Stimulated activated CD8-positive, alpha-beta memory T cell treated with anti-CD3 and anti-CD28 coated beads, Interleukin-7, amount 100 ng/mL, for 24 hours (primary cell): ENCODE data around the gene ARPP21.
"Not testable (repeated sequence)": the region's sequence is repeated elsewhere in the genome, so short reads cannot be mapped to it uniquely, and the experiment has no call there.

Experiments used
- DNase-seq: peaks from one replicate; pipeline ENCODE4 v3.0.0-alpha.2; 2020; ENCODE audit warnings: low read depth

The ARPP21 gene

DNA sequence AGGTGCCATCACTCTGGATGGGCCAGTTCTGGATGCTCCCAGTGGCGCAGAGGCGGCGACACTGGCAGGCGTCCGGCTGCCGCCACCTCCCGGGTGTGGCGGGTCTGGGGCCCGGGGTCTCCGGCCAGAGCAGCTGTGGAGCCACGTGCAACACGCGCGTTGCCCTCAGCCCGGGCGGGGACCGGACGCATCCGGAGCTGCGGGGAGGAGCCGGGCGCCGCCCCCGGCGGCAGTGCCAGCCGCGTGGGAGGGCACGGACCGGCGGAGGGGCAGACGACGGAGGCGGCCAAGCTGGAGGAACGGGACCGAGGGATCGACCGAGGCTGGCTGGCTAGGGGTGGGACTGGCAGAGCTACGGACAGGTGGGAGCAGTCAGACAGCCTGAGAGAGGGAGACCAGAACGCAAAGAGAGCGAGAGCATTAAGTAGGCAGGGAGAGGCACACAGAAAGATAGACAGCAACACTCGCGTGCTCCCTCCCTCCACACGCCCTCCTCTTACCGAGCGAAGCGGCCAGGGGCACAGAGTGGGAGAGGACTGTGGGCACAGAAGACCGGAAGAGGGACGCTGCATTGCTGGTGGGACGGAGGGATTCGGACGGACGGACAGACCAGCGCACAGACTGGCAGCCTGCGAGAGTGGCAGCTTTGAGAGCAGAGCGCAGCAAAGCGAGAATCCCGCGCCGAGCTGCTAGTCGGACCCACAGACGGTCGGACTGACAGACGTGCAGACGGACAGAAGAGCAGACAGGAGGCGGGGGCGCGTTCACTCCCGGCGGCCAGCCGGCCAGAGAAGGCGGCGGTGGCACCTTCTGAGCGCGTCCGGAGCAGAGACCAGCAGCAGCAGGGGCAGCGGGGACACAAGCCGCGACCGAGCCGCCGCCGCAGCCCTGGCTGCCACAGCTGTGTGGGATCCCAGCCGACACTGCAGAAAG is at the start of gene ARPP21:
Gene ARPP21 (plus strand): TSS at position 272 of the 933 bp plus-strand sequence. CDS start 42,227 bp downstream, outside the sequence.
- no peak for DNase-seq

DNA sequence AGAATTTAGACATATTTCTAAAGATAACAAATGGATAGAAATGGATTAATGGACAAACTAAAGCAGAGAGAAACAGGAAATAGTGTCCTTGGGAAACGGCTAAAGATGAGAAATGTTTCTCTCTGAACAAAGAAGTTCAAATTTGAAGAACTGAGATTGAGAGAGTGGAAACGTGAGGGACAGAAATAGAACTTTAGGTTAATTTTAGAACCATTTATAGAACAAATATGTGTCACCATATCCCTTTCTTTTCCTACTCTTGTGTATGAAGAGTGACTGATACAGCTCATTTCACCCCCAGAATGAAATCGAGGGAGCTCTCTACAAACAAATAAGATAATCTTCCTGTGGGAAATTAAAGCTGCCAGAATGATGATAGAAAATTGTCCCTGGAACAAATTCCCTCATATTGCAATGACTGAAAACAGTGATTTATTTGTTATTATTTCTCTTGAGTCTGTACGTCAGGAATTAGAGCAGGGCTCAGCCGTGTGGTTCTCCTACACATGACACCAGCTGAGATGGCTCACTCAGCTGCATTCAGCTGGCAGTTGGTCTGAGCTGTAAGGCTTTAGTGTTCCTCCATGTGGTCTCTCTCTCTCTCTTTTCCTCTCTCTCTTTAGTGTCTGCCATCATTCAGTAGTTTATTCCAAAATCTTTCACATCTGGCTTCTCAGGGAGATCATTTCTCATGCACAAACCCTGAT is 46.6 kb upstream of the ARPP21 start:
- DNase-seq, result no peak

DNA sequence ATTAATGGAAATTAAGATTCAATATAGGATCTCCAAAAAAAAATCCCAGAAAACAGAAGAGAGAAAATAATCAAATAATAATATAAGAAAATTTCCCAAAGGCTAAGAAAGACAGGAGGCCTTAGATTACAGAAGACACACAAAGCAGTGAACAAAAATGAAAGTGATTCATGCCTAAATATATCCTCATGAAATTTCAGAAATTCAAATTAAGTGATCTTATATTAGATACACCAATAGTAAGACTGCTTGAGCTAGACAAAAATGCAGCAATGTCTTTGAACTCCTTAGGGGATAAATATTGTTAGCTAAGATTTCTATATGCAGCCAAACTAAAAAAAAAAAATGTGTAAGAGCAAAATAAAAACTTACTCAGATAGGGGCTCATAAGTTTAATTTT is 44.6 kb upstream of the ARPP21 start:
- no peak for DNase-seq

DNA sequence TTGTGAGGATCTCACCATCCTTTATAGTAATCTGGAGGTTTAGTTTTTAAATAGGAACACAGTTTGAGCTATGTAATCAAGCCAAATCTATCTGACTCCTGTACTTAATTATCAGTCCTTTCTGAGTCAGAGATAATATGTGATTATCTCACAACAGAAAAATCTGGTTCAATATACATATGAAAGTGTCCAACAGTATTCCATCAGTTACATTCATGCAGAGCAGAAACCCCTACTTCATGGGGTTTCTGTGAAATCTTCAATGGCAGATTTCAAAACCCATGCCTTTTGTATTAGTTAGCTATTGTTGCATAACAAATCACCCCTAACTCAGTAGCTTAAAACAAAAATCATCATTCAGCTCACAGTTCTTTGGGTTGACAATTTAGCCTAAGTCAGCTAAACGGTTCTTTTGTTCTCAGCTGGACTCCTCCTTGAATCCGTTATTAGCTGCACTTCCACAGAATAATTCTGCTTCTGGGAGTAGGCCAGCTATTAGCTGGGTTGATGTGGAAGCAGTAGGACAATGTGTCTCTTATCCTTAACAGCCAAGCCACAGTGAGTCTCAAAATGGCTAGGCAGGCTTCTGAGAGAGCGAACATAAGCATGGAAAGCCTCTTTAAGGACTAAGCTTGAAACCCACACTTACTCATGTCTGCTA is 42.9 kb upstream of the ARPP21 start:
- DNase-seq, result no peak

DNA sequence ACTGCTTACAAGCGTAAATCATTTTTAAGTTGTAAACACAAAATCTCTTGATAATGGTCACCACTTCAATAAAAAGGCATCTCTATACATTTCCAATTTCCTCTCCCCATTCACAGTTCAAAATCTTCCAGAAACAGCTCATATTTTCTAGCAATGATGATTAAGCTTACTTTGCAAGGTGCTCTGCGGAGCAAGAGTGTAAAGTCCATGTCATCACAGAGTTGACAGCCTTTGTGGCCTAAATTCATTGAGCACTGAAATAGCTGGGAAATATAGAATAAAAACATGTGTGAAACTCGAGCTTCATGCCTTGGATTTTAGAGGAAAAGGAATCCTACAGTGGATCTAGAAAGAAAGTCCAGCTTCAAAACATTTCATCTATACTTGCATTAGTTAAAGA is 41.8 kb upstream of the ARPP21 start:
- DNase-seq, result no peak

DNA sequence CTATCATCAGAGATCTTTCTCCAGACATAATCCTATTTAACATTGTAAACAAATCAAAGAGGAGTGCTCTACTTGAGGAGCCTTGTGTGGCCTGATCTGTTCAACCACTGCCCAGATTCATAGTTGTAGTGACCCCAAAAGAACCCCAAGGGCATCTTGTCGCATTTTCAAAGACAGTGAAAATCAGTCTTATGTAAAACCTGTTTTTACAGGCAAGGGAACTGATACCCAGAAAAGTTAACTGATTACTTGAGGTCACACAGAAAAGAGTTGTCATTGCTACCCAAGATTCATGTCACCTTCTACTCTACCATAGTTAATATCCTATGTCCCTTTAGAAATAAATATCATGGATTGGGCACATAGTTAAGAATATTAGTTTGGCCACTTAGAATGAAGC is 40.5 kb upstream of the ARPP21 start:
- DNase-seq, result no peak

DNA sequence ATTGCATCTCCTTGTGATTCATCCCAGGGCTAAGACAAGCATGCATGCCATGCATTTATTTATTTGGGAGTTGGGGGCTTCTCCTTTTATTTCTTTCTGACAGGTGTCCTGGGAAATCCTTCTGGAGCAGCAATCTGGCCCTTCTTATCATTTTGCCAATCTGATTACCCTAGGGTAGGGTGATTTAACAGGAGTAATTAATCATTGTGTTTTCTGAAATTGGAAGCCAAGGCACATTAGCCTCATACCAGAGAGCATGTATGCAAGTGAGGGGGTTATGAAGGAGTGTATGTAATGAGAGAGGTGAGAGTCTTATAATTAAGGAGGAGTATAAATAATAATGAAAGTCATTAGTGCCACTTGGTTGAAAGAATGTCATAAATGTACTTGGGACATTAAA is 37.4 kb upstream of the ARPP21 start:
- no peak for DNase-seq

DNA sequence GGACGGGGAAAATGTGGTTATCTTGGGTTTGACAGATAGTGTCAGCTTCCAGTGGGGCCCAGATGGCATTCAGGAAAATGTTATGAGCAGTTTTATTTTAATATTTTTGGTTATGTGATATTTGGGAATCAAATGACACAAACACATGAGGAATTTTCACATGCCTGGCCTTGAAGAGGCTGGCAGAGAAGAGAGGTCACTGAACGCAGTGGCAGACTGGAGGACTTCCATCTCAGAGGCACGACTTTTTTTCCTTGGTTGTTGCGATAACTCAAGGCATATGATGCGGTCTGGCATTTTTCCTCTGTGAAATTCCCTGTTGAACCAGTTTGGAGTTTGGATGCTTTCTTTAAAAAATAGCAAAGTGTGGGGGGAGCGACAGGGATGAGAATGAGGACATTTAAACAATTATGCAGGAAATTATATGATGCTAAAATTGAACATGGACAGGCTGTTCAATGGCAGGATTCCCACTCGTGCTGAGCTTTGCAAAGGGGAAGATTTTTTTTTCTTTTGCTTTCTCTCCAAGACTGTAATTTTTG is 36.9 kb upstream of the ARPP21 start:
- DNase-seq, result no peak

DNA sequence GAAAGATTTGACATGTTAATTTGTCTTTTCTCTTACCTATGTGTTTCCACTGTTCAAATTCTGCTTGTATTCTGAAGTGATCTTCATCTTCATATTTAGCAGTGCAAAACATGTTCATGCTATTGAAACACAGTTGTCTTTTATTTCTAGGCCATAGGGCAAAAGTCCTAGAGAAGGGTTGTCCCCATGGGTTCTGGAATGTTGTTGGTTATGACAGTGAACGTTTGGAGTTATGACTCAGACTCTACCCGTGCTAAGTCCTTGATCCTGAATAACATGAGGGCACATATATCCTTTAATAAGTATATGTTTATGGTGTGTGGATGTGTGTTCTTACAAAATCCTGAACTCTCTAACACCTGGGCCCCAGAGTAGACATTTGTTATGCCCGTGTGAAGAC is 23.0 kb upstream of the ARPP21 start:
- no peak for DNase-seq

DNA sequence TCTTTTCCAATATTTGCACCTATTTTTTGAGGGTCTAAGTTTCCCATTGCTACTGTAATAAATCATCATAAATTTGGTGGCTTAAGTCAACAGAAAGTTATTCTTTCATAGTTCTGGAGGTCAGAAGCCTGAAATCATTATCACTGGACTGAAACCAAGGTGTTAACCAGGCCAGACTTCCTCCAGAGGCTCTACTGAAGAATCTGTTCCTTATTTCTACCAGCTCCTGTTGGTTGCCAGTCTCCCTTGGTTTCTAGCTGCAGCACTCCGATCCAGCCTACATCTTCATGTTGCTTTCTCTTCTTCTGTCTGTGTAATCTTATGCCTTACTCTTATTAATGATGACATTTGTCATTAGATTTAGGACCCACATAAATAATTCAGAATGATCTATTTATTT is 22.0 kb upstream of the ARPP21 start:
- DNase-seq, result no peak

DNA sequence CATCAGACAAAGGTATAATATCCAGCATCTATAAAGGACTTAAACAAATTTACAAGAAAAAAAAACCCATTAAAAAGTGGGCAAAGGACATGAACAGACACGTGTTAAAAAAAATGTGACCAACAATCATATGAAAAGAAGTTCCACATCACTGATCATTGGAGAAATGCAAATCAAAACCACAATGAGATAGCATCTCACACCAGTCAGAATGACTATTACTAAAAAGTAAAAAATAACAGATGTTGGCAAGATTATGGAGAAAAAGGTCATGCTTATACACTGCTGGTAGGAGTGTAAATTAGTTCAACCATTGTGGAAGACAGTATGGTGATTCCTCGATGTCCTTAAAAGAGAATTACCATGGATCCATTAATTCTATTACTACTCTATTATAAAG is 19.1 kb upstream of the ARPP21 start:
- DNase-seq, result not testable (repeated sequence)

DNA sequence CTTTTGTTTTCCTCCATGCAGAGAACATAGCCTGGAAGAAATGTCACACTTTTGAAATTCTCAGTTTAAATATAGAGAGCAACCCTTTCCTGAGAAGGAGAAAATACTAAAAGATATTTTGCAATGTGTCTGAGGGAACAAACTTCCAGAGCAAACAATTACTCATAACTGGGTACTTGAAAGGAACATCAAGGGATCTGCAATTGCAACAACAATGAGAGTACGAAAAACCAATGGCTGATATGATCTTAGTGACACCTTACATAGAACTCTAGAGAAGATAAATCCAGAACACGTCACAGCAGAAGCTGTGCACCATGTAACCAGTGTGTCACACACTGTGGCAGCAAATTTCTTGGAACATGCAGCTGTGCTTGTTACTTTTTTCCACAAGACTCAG is 14.6 kb upstream of the ARPP21 start:
- no peak for DNase-seq

DNA sequence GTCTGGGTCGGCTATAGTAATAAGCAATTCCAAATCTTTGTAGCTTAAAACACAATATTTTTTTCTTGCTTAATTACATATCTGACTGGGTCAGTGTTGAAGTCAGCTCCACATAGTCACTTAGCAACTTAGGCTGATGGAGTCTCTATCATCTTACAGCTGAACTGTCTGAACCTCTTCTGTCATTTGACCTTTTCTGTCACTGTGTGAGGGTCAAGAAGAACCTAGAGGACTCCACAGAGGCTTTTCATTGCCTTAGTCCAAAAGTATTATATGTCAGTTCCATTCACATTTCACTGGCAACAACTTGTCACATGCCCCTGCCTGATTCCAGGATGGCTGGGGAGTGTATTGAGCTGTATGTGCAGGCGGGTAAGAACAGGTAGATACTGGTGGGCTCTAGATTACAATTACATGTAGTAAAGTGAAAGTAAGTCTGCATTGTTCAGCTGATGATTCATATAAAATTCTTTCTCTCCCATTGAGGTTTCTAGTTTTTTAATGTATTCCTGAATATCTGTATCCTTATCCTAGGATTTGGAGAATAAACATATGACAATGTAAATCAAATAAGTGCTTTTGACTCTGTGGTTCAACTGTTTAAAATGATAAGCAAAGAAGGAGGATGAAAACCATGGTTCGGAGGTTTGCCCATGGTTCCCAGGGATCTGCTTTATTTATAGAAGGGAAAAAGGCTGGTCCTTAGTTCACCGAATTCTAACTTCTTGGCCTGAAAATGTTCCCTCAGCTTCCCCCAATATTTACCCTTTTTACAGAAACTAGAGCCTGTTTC is 5.8 kb upstream of the ARPP21 start:
- no peak for DNase-seq

DNA sequence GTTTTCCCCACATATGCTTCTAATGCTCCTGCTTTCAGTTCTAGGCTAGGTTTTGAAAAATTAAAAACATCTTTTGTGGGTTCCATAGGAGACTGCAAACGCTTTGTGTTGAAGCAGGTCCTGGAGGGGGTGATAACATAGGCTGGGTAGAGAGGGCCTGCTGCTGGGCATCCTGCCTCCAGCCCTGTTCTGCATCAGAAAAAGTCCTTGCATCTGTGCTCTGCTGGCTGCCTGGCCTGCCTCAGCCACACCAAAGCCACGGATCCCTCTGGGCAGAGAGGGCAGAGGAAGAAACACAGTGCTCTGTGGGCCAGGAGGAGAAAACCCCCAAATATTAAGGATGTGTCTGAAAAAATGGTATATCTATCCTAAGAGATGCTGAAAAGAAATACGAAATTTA is 3.9 kb upstream of the ARPP21 start:
- no peak for DNase-seq

DNA sequence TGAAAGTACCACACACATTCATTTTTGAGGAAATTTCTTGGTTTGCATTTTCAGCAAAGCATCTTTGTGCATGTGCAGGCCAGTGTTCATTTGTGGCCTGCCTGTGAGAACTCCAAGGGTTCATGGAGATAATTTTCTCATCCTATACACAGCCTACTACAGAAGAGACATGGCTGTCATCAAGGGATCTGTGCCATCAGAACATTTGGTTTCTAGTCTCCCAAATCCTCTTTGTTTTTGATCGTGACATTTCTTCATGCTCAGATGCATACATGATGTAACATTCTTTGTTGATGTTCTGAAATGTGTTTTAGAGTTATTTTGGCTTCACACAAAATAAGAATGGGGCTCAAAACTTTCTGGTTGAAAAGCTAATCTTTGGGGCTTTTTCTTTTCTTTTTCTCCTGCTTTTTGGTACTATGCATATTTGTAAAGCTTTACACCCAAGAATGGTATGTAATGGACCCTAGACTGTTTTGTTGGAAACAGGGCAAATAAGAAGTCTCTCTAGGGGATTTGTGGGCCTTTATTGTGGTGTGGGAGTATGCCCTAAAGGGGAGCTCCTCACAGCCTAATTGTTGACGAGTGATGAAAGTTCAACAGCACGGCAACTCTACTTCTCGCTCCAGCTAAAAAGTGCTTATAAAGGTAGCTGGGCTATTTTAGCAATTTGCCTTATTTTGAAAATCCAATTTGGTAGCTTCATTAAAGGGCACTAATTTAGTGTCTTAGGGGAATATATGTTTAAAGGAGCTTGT is 3.2 kb upstream of the ARPP21 start:
- no peak for DNase-seq

DNA sequence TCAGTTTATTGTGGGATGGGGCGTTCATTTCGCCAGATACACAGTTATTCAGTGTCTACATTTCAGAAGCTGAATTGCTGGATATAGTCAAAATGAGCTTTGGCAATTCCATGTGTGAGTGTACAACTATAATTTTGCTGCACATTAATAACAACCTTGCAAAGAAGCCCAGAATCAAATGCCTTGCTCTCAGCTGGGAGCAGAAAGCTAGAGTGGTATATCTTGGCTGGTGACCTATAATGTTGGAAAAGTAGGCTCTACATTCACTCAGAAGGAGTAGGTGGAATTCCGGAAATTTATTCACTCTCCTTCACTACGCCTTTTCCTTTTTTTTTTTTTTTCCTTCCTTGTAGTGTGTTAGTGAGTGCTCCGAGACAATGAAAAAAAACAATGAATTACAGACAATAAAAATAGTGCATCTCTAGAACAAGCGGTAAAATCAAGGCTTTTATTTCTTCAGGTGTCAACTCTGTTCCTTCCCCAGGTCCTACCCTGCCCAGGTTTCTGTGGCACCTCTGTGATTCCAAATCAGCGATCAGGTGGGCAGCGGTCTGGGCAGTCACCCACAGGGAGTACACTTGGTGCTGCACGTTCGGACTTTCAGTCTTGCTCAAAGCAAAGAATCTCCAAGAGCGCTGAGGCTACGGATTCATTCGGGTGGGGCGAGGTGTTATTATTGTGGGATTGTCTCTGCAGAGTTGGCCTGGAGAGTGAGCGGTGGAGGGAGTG is 910 bp upstream of the ARPP21 start:
- no peak for DNase-seq

DNA sequence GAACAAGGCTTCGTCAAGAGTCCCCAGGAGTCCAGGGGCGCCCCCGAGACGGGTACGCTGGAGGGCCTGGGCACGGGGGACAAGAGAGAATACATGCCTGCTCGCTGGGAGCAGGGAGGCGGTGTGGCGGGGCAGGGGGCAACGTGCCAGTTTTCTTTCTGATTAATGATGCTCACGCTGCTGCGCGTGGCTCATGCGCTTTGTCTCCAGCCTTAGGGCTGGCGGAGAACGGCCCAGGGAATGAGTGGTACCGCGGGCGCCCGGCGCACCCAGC is 408 bp upstream of the ARPP21 start:
- no peak for DNase-seq

DNA sequence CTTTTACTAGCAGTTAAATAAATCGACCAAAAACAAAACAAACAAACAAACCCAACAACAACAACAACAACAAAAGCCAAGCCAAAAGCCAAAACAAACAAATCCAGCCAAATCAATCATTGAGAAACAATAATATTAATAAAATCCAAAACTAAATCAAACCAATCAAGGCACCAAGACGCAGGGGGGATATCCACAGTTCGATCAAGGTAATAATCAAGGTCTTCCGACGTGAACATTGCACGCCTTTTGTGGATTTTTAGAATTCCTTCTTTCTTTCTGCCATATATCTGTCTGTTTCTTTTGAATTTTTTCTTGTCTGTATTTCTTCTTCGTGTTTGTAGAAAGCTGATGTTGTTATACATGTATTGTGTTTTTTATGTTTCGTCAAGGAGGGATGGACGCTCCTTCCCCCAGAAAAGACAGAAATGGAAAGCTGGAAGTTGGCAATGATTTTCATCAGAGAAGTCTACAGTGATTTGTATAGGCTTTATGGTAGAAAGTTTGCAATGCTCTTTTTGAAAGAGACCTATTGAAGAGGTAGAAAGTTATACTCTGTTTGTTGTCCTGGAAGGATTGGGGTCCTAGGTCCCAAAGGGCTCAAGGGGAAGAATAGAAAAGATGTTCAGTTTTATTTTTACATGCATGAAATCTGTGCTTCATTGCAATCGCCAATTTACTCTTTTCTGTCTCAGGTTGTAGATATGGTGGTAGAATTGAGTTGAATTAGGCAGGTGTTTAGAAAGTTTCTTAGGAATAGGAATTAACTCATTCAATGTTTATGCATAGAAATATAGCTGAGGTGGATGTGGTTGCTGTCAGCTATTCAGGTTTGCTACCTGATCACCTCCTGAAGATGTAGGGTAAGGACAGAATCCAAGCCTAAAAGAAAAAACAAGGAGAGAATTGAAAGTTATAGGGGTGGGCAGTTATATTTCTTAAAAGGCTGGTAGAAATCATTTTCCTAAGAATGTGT is 1.2 kb downstream of the ARPP21 start:
- DNase-seq, result no peak

DNA sequence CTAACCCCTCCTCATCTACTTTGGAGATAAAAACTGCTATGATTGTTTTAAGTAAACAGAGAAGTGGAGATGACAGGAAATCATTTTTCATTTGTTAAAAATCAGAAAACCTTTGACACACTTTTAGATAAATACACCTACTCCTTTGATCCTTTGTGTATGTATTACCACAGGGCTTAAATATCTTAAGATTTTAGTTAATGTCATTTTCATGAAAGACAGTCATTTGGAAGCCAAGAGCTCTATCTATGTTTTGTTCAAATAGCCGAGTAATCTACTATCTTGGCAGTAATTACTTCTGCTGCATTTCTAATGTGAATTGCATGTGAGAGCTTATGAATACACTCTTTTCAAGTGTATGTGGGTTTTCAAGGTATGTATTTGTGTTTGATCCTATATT is 2.0 kb downstream of the ARPP21 start:
- DNase-seq, result no peak
